Activated CD4-positive, alpha-beta T cell treated with anti-CD3 and anti-CD28 coated beads, Interleukin-2, amount 50 U/mL, for 48 hours (primary cell): ENCODE data around the gene SLC39A11.
"Not testable (repeated sequence)": the region's sequence is repeated elsewhere in the genome, so short reads cannot be mapped to it uniquely, and the experiment has no call there.

Experiments used
- DNase-seq, 2 experiments: peaks; one replicate each; pipeline ENCODE4 v3.0.0-alpha.2; 2020

The SLC39A11 gene

GRCh38 chr17:73069841-73070240 lies 22.6 kb downstream of the SLC39A11 start:
- no peak for DNase-seq

- DNase-seq: no peak
Observed at GRCh38 chr17:73069164-73069770, 23.2 kb downstream of the SLC39A11 start.

- no peak for DNase-seq
Observed at GRCh38 chr17:73068322-73069153, 23.9 kb downstream of the SLC39A11 start.

- DNase-seq: not testable (repeated sequence)
Observed at GRCh38 chr17:73067699-73068098, 24.8 kb downstream of the SLC39A11 start.

- no peak for DNase-seq
Observed at GRCh38 chr17:73067075-73067474, 25.4 kb downstream of the SLC39A11 start.

- DNase-seq: no peak
Observed at GRCh38 chr17:73066148-73066884, 26.2 kb downstream of the SLC39A11 start.

GRCh38 chr17:73065376-73065775 lies 27.1 kb downstream of the SLC39A11 start:
- no peak for DNase-seq

- no peak for DNase-seq
Observed at GRCh38 chr17:73064084-73064938, 28.2 kb downstream of the SLC39A11 start.

- no peak for DNase-seq
Observed at GRCh38 chr17:73062726-73063125, 29.8 kb downstream of the SLC39A11 start.

- DNase-seq: no peak
Observed at GRCh38 chr17:73061161-73061560, 31.3 kb downstream of the SLC39A11 start.

- DNase-seq: no peak
Observed at GRCh38 chr17:73060721-73061120, 31.8 kb downstream of the SLC39A11 start.

GRCh38 chr17:73059713-73060112 lies 32.8 kb downstream of the SLC39A11 start:
- not testable (repeated sequence) for DNase-seq

GRCh38 chr17:73058022-73058421 lies 34.5 kb downstream of the SLC39A11 start:
- DNase-seq: no peak

GRCh38 chr17:73057196-73057595 lies 35.3 kb downstream of the SLC39A11 start:
- DNase-seq: no peak

GRCh38 chr17:73052923-73053322 lies 39.6 kb downstream of the SLC39A11 start:
- DNase-seq: no peak

GRCh38 chr17:73050797-73051196 lies 41.7 kb downstream of the SLC39A11 start:
- DNase-seq: no peak

GRCh38 chr17:73048170-73048569 lies 44.3 kb downstream of the SLC39A11 start:
- DNase-seq: no peak

GRCh38 chr17:73045724-73046123 lies 46.8 kb downstream of the SLC39A11 start:
- no peak for DNase-seq

- DNase-seq: no peak
Observed at GRCh38 chr17:73043686-73044581, 48.6 kb downstream of the SLC39A11 start.

- no peak for DNase-seq
Observed at GRCh38 chr17:73042809-73043685, 49.4 kb downstream of the SLC39A11 start.

GRCh38 chr17:73042225-73042624 lies 50.3 kb downstream of the SLC39A11 start:
- DNase-seq: no peak
